HepG2 (cell line): Measurements from ENCODE around the gene ZNF526. TPM values are rescaled to one million over a fixed set of nuclear protein-coding genes. Genes with fewer than 3 reads are reported as not detected.

Experiments
- AGO2 ChIP-seq: fragments of 200-400 bp; formaldehyde crosslinking; optimal IDR thresholded peaks from 2 replicates; pipeline ENCODE3; 2017; ENCODE audit warnings: mild to moderate bottlenecking, low read depth, low read length, moderate library complexity
- CBX2 ChIP-seq, 2 experiments: fragments of 200-600 bp in 1 of 2; sonication (generic); formaldehyde crosslinking in 1 of 2; IDR thresholded peaks; 2 replicates each; pipeline versions ENCODE4 v1.7.0 to v1.8.1; 2018 to 2022; ENCODE audit warnings: low read depth in 2 of 2, low read length in 1 of 2, mild to moderate bottlenecking in 1 of 2, missing genetic modification reagents in 1 of 2
- FLYWCH1 ChIP-seq: sonication (generic); formaldehyde crosslinking; IDR thresholded peaks from 2 replicates; pipeline ENCODE4 v1.8.1; 2023; ENCODE audit warnings: mild to moderate bottlenecking, missing genetic modification reagents
- FOXK2 ChIP-seq: fragments of 450-650 bp; IDR thresholded peaks from 2 replicates; pipeline ENCODE4 v1.6.1; 2016
- HCFC1 ChIP-seq: fragments of 150-350 bp; IDR thresholded peaks from 2 replicates; pipeline ENCODE4 v1.6.1; 2014; ENCODE audit warnings: low read depth, low read length
- KLF9 ChIP-seq: IDR thresholded peaks from 2 replicates; pipeline ENCODE4 v1.6.1; 2016; ENCODE audit warnings: low read depth
- MAF1 ChIP-seq: sonication (generic); formaldehyde crosslinking; IDR thresholded peaks from 2 replicates; pipeline ENCODE4 v1.5.0; 2020; ENCODE audit warnings: missing genetic modification reagents, borderline replicate concordance
- MIER3 ChIP-seq: IDR thresholded peaks from 2 replicates; pipeline ENCODE4 v1.6.1; 2016; ENCODE audit warnings: missing compliant biosample characterization, borderline replicate concordance
- MYC ChIP-seq: sonication (generic); formaldehyde crosslinking; IDR thresholded peaks from 2 replicates; pipeline ENCODE4 v1.9.0; 2021; ENCODE audit warnings: missing genetic modification reagents, borderline replicate concordance
- NFAT5 ChIP-seq: sonication (generic); formaldehyde crosslinking; IDR thresholded peaks from 2 replicates; pipeline ENCODE4 v1.4.0; 2020; ENCODE audit warnings: missing genetic modification reagents
- RCOR2 ChIP-seq: IDR thresholded peaks from 2 replicates; pipeline ENCODE4 v1.6.1; 2016; ENCODE audit warnings: missing biosample characterization, missing genetic modification reagents
- RELA ChIP-seq: sonication (generic); formaldehyde crosslinking; IDR thresholded peaks from 2 replicates; pipeline ENCODE4 v1.4.0; 2020; ENCODE audit warnings: missing genetic modification reagents
- SMARCC2 ChIP-seq: fragments of 450-650 bp; IDR thresholded peaks from 2 replicates; pipeline ENCODE4 v1.6.1; 2017; ENCODE audit warnings: antibody characterized with exemption, mild to moderate bottlenecking
- ZKSCAN5 ChIP-seq: sonication (generic); formaldehyde crosslinking; IDR thresholded peaks from 2 replicates; pipeline ENCODE4 v1.5.1; 2020; ENCODE audit warnings: mild to moderate bottlenecking, missing genetic modification reagents
- ZNF207 ChIP-seq: fragments of 450-650 bp; IDR thresholded peaks from 2 replicates; pipeline ENCODE4 v1.6.1; 2016; ENCODE audit warnings: antibody characterized with exemption, borderline replicate concordance
- ZNF569 ChIP-seq: sonication (generic); formaldehyde crosslinking; IDR thresholded peaks from 2 replicates; pipeline ENCODE4 v1.5.0; 2020; ENCODE audit warnings: mild to moderate bottlenecking, missing genetic modification reagents, moderate library complexity, borderline replicate concordance
- ZNF781 ChIP-seq: sonication (generic); formaldehyde crosslinking; IDR thresholded peaks from 2 replicates; pipeline ENCODE4 v1.5.1; 2020; ENCODE audit warnings: borderline replicate concordance, mild to moderate bottlenecking, missing genetic modification reagents; ENCODE audit errors: not compliant biosample characterization
- polyA plus RNA-seq, 8 experiments: library from polyadenylated mRNA; depleted of rRNA in 3 of 8; stranded (reverse) in 7 of 8; unstranded in 1 of 8; fragments of >200 nt; fragmentation: Illumina TruSeq in 4 of 8; extraction: Trizol in 4 of 8; gene quantifications; 2 replicates each; pipeline versions ENCODE4 v1.2.1 to v1.2.3, GENCODE V29; 2011 to 2016; ENCODE audit warnings: low read depth in 4 of 8, missing spikeins in 1 of 8, mixed read lengths in 1 of 8; ENCODE audit not compliant: insufficient read depth in 1 of 8
- total RNA-seq, 5 experiments: library from RNA; depleted of rRNA; stranded (reverse); fragments of >200 nt; fragmentation: Illumina TruSeq; extraction: Trizol; gene quantifications; 2 replicates each; pipeline ENCODE4 v1.2.3, GENCODE V29; 2016; ENCODE audit warnings: low read depth in 1 of 5
- TF ChIP-seq, protein P1 (sequence below): sonication (generic); formaldehyde crosslinking; IDR thresholded peaks from 2 replicates; pipeline ENCODE4 v1.4.0; 2020; ENCODE audit warnings: mild to moderate bottlenecking, missing genetic modification reagents
- TF ChIP-seq, protein P2 (sequence below): IDR thresholded peaks from 2 replicates; pipeline ENCODE4 v1.6.1; 2016; ENCODE audit warnings: missing genetic modification reagents, missing compliant biosample characterization
- TF ChIP-seq, protein P3 (sequence below), 2 experiments: IDR thresholded peaks; 2 replicates each; pipeline ENCODE4 v1.6.1; 2011 to 2012; ENCODE audit warnings: low read length in 2 of 2, borderline replicate concordance in 1 of 2, low read depth in 1 of 2, mild to moderate bottlenecking in 1 of 2, moderate library complexity in 1 of 2

Gene ZNF526
- total and polyA plus RNA-seq, 2 of the 13 experiments (the other 11 are each of a cell fraction or from before 2014, with no cell fraction given), result 3.3 to 8.4 TPM

- TF ChIP-seq NFAT5 (CRISPR knock-in tag) (no peak), KLF9 (CRISPR knock-in tag) (no peak), AGO2 (peak; percentile 79), RCOR2 (CRISPR knock-in tag) (no peak), HCFC1 (peak; percentile 97), ZNF781 (no peak), ZNF569 (no peak), MIER3 (CRISPR knock-in tag) (no peak), ZNF207 (no peak), MAF1 (CRISPR knock-in tag) (no peak), CBX2 (IDR thresholded peaks at IDR 0.05; ENCODE audit: low read depth, low read length) (no peak), CBX2 (CRISPR knock-in tag; IDR thresholded peaks at IDR 0.05; ENCODE audit: low read depth) (no peak), RELA (CRISPR knock-in tag) (no peak), FLYWCH1 (CRISPR knock-in tag) (no peak), ZKSCAN5 (CRISPR knock-in tag) (no peak), MYC (CRISPR knock-in tag) (peak; percentile 87), SMARCC2 (no peak), FOXK2 (no peak)
- TF ChIP-seq, protein P1, sequence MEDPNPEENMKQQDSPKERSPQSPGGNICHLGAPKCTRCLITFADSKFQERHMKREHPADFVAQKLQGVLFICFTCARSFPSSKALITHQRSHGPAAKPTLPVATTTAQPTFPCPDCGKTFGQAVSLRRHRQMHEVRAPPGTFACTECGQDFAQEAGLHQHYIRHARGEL (CRISPR knock-in tag), result no peak
- TF ChIP-seq, protein P2, sequence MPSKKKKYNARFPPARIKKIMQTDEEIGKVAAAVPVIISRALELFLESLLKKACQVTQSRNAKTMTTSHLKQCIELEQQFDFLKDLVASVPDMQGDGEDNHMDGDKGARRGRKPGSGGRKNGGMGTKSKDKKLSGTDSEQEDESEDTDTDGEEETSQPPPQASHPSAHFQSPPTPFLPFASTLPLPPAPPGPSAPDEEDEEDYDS (CRISPR knock-in tag), result peak; percentile 44; the same call in 1 of the 2 replicates
- TF ChIP-seq, protein P3, sequence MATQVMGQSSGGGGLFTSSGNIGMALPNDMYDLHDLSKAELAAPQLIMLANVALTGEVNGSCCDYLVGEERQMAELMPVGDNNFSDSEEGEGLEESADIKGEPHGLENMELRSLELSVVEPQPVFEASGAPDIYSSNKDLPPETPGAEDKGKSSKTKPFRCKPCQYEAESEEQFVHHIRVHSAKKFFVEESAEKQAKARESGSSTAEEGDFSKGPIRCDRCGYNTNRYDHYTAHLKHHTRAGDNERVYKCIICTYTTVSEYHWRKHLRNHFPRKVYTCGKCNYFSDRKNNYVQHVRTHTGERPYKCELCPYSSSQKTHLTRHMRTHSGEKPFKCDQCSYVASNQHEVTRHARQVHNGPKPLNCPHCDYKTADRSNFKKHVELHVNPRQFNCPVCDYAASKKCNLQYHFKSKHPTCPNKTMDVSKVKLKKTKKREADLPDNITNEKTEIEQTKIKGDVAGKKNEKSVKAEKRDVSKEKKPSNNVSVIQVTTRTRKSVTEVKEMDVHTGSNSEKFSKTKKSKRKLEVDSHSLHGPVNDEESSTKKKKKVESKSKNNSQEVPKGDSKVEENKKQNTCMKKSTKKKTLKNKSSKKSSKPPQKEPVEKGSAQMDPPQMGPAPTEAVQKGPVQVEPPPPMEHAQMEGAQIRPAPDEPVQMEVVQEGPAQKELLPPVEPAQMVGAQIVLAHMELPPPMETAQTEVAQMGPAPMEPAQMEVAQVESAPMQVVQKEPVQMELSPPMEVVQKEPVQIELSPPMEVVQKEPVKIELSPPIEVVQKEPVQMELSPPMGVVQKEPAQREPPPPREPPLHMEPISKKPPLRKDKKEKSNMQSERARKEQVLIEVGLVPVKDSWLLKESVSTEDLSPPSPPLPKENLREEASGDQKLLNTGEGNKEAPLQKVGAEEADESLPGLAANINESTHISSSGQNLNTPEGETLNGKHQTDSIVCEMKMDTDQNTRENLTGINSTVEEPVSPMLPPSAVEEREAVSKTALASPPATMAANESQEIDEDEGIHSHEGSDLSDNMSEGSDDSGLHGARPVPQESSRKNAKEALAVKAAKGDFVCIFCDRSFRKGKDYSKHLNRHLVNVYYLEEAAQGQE (IDR thresholded peaks at IDR 0.05; ENCODE audit: borderline replicate concordance in 1 of 2, low read depth in 1 of 2, low read length in 2 of 2), result no peak
These were observed 24.5 kb downstream of the ZNF526 start (continued) for GRCh38 chr19:42244347-42245220.
